HG03045 (cell line): Measurements from ENCODE around the gene SNX22.

Experiments
- ATAC-seq: cut with Tn5 transposase; IDR thresholded peaks from one replicate; pipeline ENCODE4 v1.9.1; 2021; ENCODE audit warnings: mild to moderate bottlenecking, moderate library complexity; ENCODE audit not compliant: unreplicated experiment

The SNX22 gene

DNA sequence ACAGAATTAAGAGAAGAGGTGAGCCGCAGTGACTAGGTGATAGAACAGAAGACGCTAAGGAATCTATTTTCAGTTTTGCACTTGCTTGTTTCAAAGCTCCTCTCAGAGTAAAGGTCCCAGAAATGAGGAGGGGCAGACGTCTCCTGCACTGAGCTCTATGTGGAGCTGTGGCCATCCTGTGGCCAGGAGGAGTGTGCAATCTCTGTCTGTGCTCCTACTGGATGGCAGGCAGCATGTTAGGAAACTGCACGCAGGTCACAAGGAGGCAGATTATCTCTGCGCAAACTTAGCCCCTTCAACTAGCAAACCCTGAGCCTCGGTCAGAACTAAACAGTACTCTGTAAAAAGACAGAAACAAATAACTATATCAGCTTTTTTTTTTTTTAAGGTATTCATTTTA, 42.4 kb downstream of the SNX22 start:
- no peak for ATAC-seq

DNA sequence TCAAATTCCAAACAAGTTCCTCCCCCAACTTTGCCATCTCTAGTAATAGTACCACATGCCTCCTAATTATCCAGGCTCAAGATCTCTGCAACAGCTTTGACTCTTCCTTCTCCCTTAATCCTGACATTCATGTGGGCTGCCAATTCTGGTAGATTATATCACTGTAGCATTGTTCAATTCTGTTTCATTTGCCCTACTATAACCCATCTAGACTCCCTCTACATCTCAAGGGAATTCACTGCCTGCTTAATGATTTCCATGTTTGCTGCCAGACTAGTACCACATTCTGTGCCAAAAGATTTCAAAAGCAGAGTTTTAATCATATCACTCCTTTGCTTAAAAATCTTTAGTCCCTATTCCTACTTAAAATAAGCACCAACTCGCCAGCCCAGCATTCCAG, 45.9 kb downstream of the SNX22 start:
- no peak for ATAC-seq

DNA sequence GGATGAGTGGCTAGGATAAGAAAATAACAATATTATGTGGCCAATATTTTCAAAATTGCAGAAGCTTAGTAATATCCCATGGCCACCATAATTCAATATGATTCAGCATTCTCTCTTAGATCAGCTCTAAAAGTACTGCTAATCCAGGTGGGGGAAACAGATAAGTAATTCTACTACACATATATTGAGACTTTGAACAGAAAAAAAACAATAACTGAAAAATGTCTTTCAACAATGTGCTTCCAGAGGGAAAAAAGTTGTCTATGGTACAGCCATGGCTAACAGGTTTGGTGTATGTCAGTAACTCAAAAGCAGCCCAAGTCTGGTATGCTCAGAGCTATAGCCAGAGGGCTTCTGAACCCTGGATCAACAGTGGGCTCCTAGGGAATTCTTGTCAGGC, 53.7 kb downstream of the SNX22 start:
- ATAC-seq: no peak
